ENCODE measurements around the gene CD8B.

The CD8B gene

DNA sequence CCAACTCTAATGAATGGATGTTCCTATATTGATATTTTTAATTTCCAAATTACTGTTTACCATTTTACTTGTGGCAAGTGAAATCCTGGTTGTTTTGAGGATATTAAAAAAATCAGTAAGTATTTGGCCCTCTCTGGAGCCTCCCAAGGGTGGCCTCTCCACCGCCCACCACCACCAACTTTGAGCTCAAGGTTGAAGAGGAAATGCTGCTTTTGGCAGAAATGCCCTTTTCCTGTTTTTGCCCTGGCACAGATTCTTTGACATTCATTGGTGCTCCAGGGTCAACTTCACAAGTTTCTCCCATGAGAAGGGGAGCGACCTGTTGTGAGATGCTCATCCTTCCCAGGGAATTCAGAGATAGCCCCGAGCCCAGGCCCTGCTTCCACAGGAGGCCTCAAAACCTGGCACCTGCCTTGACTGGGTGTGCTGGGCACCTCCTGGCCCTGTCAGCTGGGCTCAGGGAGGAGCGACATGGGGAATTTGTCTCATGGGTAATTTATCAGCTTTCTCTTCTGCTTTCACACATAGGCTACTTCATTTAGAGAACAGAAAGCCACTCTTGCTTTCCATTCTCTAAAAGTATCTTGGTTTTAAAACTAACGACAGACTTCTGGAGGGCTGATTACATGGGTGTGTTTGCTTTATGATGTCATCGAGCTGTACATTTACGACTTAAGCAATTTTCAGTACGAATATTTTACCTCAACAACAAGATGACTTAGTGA, 77.9 kb downstream of the CD8B start:
- Histone ChIP-seq H3K4me3 (replicated peaks; ENCODE audit: insufficient read depth, low read length) (no peak overlapping the region), H3K27me3 (ENCODE audit: insufficient read depth, poor library complexity, severe bottlenecking) (peaks cover 8% of the 10 kb centered on the region), H3K27ac (replicated peaks) (no peak overlapping the region)
- no peak for DNase-seq (ENCODE audit: low read depth in 1 of 2, low spot score in 1 of 2)
- TF ChIP-seq, protein P1, sequence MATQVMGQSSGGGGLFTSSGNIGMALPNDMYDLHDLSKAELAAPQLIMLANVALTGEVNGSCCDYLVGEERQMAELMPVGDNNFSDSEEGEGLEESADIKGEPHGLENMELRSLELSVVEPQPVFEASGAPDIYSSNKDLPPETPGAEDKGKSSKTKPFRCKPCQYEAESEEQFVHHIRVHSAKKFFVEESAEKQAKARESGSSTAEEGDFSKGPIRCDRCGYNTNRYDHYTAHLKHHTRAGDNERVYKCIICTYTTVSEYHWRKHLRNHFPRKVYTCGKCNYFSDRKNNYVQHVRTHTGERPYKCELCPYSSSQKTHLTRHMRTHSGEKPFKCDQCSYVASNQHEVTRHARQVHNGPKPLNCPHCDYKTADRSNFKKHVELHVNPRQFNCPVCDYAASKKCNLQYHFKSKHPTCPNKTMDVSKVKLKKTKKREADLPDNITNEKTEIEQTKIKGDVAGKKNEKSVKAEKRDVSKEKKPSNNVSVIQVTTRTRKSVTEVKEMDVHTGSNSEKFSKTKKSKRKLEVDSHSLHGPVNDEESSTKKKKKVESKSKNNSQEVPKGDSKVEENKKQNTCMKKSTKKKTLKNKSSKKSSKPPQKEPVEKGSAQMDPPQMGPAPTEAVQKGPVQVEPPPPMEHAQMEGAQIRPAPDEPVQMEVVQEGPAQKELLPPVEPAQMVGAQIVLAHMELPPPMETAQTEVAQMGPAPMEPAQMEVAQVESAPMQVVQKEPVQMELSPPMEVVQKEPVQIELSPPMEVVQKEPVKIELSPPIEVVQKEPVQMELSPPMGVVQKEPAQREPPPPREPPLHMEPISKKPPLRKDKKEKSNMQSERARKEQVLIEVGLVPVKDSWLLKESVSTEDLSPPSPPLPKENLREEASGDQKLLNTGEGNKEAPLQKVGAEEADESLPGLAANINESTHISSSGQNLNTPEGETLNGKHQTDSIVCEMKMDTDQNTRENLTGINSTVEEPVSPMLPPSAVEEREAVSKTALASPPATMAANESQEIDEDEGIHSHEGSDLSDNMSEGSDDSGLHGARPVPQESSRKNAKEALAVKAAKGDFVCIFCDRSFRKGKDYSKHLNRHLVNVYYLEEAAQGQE (IDR thresholded peaks at IDR 0.05; ENCODE audit: insufficient replicate concordance, low read depth): no peak
- TF ChIP-seq SPI1 (IDR thresholded peaks at IDR 0.05; ENCODE audit: borderline replicate concordance, low read depth) (no peak), POLR2AphosphoS5 (IDR thresholded peaks at IDR 0.05; ENCODE audit: low read depth) (no peak), GABPA (IDR thresholded peaks at IDR 0.05; ENCODE audit: low read depth) (no peak)
- TF ChIP-seq, protein P2, sequence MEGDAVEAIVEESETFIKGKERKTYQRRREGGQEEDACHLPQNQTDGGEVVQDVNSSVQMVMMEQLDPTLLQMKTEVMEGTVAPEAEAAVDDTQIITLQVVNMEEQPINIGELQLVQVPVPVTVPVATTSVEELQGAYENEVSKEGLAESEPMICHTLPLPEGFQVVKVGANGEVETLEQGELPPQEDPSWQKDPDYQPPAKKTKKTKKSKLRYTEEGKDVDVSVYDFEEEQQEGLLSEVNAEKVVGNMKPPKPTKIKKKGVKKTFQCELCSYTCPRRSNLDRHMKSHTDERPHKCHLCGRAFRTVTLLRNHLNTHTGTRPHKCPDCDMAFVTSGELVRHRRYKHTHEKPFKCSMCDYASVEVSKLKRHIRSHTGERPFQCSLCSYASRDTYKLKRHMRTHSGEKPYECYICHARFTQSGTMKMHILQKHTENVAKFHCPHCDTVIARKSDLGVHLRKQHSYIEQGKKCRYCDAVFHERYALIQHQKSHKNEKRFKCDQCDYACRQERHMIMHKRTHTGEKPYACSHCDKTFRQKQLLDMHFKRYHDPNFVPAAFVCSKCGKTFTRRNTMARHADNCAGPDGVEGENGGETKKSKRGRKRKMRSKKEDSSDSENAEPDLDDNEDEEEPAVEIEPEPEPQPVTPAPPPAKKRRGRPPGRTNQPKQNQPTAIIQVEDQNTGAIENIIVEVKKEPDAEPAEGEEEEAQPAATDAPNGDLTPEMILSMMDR (IDR thresholded peaks at IDR 0.05; ENCODE audit: insufficient read depth, low read length): no peak

DNA sequence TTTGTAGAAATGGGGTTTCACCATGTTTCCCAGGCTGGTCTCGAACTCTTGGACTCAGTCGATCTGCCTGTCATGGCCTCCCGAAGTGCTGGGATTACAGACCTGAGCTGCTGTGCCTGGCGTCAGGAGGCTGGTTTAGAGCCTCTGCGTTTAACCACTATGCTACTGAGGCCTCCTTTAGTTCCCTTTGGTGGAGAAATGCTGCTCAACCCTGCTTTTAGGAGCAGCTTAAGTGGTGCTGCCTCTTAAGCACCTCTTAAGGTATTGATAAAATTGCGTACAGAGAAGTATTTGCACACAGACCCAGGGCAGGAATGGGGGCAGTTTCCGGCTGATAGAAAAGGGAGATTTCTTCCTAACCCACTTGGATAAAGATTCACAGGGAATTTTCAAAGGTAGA, 78.9 kb downstream of the CD8B start:
- DNase-seq (ENCODE audit: low read depth in 1 of 2, low spot score in 1 of 2): no peak
- Histone ChIP-seq H3K4me3 (replicated peaks; ENCODE audit: insufficient read depth, low read length) (no peak overlapping the region), H3K27ac (replicated peaks) (no peak overlapping the region), H3K27me3 (ENCODE audit: insufficient read depth, poor library complexity, severe bottlenecking) (peaks cover 2% of the 10 kb centered on the region)
- TF ChIP-seq GABPA (IDR thresholded peaks at IDR 0.05; ENCODE audit: low read depth): no peak
- TF ChIP-seq SPI1 (IDR thresholded peaks at IDR 0.05; ENCODE audit: borderline replicate concordance, low read depth): no peak
- TF ChIP-seq, protein P1 (IDR thresholded peaks at IDR 0.05; ENCODE audit: insufficient replicate concordance, low read depth): no peak
- TF ChIP-seq POLR2AphosphoS5 (IDR thresholded peaks at IDR 0.05; ENCODE audit: low read depth): no peak
- TF ChIP-seq, protein P2 (IDR thresholded peaks at IDR 0.05; ENCODE audit: insufficient read depth, low read length): no peak

DNA sequence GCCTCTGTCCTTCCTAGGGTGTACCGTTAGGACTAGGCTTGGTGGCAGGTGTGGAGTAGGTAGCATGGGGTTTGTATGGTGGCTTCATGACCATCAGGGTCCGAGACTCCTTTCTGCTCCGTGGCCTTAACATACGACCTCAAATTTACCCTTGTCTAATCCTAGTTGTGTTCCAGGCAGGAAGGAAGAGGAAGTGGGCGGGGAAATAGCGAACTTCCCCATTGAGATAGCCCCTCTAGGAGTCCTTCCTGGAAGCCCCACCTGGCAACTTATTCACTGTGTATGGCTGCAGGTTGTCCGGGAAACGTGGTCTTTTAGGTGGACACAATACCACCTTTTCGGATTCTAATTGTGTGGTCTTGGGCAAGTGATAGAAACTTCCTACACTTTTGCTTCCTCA, 80.3 kb downstream of the CD8B start:
- DNase-seq (ENCODE audit: low read depth in 1 of 2, low spot score in 1 of 2): peak in 1 of 2 experiments; percentile 14
- TF ChIP-seq SPI1 (IDR thresholded peaks at IDR 0.05; ENCODE audit: borderline replicate concordance, low read depth): peak; percentile 61; the same call in 1 of the 2 replicates
- TF ChIP-seq GABPA (IDR thresholded peaks at IDR 0.05; ENCODE audit: low read depth): no peak
- no peak overlapping the region for H3K4me3 ChIP-seq (replicated peaks; ENCODE audit: insufficient read depth, low read length)
- no peaks in the 10 kb centered on the region for H3K27me3 ChIP-seq (ENCODE audit: insufficient read depth, poor library complexity, severe bottlenecking)
- H3K27ac ChIP-seq (replicated peaks): no peak overlapping the region

DNA sequence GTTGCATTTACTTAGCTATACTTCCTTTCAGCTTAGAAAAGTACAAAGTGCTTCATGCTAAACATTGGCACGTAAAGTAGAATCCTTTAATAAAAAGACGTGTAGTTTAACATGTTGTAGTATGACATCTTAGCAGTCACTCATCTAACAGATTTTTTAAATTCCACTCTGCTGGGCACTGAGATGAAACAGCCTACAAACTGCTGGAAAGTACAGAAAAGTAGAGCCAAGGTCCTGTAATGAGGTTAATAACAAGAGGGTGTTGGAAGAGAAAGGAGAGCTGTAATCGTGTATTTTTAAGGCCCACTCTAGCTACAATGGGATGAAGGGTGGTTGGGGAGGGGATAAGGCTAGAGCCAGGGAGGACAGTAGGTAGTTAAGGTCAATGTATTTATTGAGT, 81.7 kb downstream of the CD8B start:
- TF ChIP-seq GABPA (IDR thresholded peaks at IDR 0.05; ENCODE audit: low read depth) (no peak), SPI1 (IDR thresholded peaks at IDR 0.05; ENCODE audit: borderline replicate concordance, low read depth) (no peak), POLR2AphosphoS5 (IDR thresholded peaks at IDR 0.05; ENCODE audit: low read depth) (no peak)
- TF ChIP-seq, protein P2 (IDR thresholded peaks at IDR 0.05; ENCODE audit: insufficient read depth, low read length): no peak
- TF ChIP-seq, protein P1 (IDR thresholded peaks at IDR 0.05; ENCODE audit: insufficient replicate concordance, low read depth): no peak
- Histone ChIP-seq H3K27ac (replicated peaks) (no peak overlapping the region), H3K4me3 (replicated peaks; ENCODE audit: insufficient read depth, low read length) (no peak overlapping the region), H3K27me3 (ENCODE audit: insufficient read depth, poor library complexity, severe bottlenecking) (no peaks in the 10 kb centered on the region)
- no peak for DNase-seq (ENCODE audit: low read depth in 1 of 2, low spot score in 1 of 2)
